Liver (tissue), 3 donors: ENCODE results near the gene TRIM22.
"Not testable (repeated sequence)": the region's sequence is repeated elsewhere in the genome, so short reads cannot be mapped to it uniquely, and the experiment has no call there.

Source experiments
- FOXA2 ChIP-seq: IDR thresholded peaks from 2 replicates; pipeline ENCODE4 v1.6.1; 2016; ENCODE audit warnings: antibody characterized with exemption
- GABPA ChIP-seq, 2 donors: IDR thresholded peaks in 1 of 2; conservative IDR thresholded peaks in 1 of 2; 2 replicates each; pipeline ENCODE4 v1.6.1; 2016; ENCODE audit warnings: antibody characterized with exemption in 2 of 2, mild to moderate bottlenecking in 1 of 2, moderate library complexity in 1 of 2
- NR2F2 ChIP-seq: IDR thresholded peaks from 2 replicates; pipeline ENCODE4 v1.6.1; 2016; ENCODE audit warnings: antibody characterized with exemption
- RAD21 ChIP-seq, 2 donors: IDR thresholded peaks; 2 replicates each; pipeline ENCODE4 v1.6.1; 2016; ENCODE audit warnings: antibody characterized with exemption in 2 of 2, mild to moderate bottlenecking in 2 of 2
- SP1 ChIP-seq: IDR thresholded peaks from 2 replicates; pipeline ENCODE4 v1.6.1; 2018; ENCODE audit warnings: antibody characterized with exemption, mild to moderate bottlenecking
- TAF1 ChIP-seq: conservative IDR thresholded peaks from 2 replicates; pipeline ENCODE4 v1.6.1; 2016; ENCODE audit warnings: antibody characterized with exemption, mild to moderate bottlenecking
- YY1 ChIP-seq: IDR thresholded peaks from 2 replicates; pipeline ENCODE4 v1.6.1; 2016; ENCODE audit warnings: antibody characterized with exemption, mild to moderate bottlenecking
- TF ChIP-seq, protein P1 (sequence below): fragments of 150-350 bp; IDR thresholded peaks from 2 replicates; pipeline ENCODE4 v1.5.1; 2017; ENCODE audit warnings: improper control_type of control experiment, low read depth, low read length; ENCODE audit not compliant: missing input control
- TF ChIP-seq, protein P2 (sequence below): IDR thresholded peaks from 2 replicates; pipeline ENCODE4 v1.6.1; 2016; ENCODE audit warnings: antibody characterized with exemption
- TF ChIP-seq, protein P3 (sequence below): IDR thresholded peaks from 2 replicates; pipeline ENCODE4 v1.6.1; 2016; ENCODE audit warnings: antibody characterized with exemption
- TF ChIP-seq, protein P4 (sequence below): IDR thresholded peaks from 2 replicates; pipeline ENCODE4 v1.6.1; 2016; ENCODE audit warnings: antibody characterized with exemption
- donor health status: healthy.
- donor health status: healthy.

DNA sequence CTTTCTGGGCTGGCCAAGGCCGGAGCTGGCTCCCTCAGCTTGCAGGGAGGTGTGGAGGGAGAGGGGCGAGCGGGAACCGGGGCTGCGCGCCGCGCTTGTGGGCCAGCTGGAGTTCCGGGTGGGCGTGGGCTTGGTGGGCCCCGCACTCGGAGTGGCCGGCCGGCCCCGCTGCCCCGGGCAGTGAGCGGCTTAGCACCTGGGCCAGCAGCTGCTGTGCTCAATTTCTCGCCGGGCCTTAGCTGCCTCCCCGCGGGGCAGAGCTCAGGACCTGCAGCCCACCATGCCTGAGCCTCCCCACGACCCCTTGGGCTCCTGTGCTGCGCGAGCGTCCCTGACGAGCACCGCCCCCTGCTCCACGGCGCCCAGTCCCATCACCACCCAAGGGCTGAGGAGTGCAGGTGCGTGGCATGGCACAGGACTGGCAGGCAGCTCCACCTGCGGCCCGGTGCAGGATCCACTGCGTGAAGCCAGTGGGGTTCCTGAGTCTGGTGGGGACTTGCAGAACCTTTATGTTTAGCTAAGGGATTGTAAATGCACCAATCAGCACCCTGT is 6.6 kb upstream of the TRIM22 start:
- TF ChIP-seq, protein P1, sequence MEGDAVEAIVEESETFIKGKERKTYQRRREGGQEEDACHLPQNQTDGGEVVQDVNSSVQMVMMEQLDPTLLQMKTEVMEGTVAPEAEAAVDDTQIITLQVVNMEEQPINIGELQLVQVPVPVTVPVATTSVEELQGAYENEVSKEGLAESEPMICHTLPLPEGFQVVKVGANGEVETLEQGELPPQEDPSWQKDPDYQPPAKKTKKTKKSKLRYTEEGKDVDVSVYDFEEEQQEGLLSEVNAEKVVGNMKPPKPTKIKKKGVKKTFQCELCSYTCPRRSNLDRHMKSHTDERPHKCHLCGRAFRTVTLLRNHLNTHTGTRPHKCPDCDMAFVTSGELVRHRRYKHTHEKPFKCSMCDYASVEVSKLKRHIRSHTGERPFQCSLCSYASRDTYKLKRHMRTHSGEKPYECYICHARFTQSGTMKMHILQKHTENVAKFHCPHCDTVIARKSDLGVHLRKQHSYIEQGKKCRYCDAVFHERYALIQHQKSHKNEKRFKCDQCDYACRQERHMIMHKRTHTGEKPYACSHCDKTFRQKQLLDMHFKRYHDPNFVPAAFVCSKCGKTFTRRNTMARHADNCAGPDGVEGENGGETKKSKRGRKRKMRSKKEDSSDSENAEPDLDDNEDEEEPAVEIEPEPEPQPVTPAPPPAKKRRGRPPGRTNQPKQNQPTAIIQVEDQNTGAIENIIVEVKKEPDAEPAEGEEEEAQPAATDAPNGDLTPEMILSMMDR: not testable (repeated sequence)
- not testable (repeated sequence) for TF ChIP-seq YY1; RAD21 (IDR thresholded peaks at IDR 0.05); TAF1; GABPA (IDR thresholded peaks at IDR 0.05 in 1 of 2, conservative IDR thresholded peaks at IDR 0.05 in 1 of 2); SP1; NR2F2; FOXA2
- TF ChIP-seq, protein P2, sequence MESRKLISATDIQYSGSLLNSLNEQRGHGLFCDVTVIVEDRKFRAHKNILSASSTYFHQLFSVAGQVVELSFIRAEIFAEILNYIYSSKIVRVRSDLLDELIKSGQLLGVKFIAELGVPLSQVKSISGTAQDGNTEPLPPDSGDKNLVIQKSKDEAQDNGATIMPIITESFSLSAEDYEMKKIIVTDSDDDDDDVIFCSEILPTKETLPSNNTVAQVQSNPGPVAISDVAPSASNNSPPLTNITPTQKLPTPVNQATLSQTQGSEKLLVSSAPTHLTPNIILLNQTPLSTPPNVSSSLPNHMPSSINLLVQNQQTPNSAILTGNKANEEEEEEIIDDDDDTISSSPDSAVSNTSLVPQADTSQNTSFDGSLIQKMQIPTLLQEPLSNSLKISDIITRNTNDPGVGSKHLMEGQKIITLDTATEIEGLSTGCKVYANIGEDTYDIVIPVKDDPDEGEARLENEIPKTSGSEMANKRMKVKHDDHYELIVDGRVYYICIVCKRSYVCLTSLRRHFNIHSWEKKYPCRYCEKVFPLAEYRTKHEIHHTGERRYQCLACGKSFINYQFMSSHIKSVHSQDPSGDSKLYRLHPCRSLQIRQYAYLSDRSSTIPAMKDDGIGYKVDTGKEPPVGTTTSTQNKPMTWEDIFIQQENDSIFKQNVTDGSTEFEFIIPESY: not testable (repeated sequence)
- TF ChIP-seq, protein P3, sequence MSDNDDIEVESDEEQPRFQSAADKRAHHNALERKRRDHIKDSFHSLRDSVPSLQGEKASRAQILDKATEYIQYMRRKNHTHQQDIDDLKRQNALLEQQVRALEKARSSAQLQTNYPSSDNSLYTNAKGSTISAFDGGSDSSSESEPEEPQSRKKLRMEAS: not testable (repeated sequence)
- TF ChIP-seq, protein P4, sequence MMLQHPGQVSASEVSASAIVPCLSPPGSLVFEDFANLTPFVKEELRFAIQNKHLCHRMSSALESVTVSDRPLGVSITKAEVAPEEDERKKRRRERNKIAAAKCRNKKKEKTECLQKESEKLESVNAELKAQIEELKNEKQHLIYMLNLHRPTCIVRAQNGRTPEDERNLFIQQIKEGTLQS: not testable (repeated sequence)
